ENCODE results near the gene PAPPA. TPM values are rescaled to one million over a fixed set of nuclear protein-coding genes. Genes with fewer than 3 reads are reported as not detected.
A peak's percentile ranks its signal among the peaks of the same experiment; 100 is the strongest.

PAPPA gene
- total RNA-seq, 4 donors from 2014 or later: 1.0 to 5.0 (median 2.8) TPM

DNA sequence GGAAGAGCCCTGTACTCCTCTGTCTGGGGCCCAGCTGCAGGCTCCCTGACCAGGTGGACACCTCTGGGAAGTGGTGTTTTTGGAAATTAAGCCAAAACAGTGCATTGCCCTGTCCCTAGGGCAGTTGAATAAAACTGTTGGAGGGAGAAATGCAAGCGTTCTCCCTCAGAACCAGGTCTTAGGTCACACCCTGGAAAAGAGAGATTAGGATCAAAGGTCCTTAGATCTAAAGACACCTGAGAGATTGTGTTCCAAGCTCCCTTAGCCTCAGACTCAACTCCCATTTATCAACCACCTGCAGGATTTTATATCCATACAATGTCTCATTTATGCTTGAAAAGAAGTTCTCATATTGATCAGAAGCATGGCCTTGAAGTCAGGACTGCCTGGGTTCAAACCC, 64.8 kb downstream of the PAPPA start:
- 75 to 92% methylated on average over 1 of the region's 1 CpG for WGBS, 2 donors
- DNase-seq: no peak
- intact Hi-C loops (cut with DNase I): no loop called here
- Histone ChIP-seq H3K4me3 (replicated peaks in 1 of 3) (no peak overlapping the region), H3K27me3 (no peaks in the 10 kb centered on the region), H3K36me3 (no peaks in the 10 kb centered on the region), H3K4me1 (peaks cover 0 to 4% of the 10 kb centered on the region in 2 donors), H3K27ac (no peak overlapping the region), H3K9me3 (no peaks in the 10 kb centered on the region)
- TF ChIP-seq, protein P1, sequence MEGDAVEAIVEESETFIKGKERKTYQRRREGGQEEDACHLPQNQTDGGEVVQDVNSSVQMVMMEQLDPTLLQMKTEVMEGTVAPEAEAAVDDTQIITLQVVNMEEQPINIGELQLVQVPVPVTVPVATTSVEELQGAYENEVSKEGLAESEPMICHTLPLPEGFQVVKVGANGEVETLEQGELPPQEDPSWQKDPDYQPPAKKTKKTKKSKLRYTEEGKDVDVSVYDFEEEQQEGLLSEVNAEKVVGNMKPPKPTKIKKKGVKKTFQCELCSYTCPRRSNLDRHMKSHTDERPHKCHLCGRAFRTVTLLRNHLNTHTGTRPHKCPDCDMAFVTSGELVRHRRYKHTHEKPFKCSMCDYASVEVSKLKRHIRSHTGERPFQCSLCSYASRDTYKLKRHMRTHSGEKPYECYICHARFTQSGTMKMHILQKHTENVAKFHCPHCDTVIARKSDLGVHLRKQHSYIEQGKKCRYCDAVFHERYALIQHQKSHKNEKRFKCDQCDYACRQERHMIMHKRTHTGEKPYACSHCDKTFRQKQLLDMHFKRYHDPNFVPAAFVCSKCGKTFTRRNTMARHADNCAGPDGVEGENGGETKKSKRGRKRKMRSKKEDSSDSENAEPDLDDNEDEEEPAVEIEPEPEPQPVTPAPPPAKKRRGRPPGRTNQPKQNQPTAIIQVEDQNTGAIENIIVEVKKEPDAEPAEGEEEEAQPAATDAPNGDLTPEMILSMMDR (IDR thresholded peaks at IDR 0.05): no peak
- no peak for TF ChIP-seq POLR2A (IDR thresholded peaks at IDR 0.05)

DNA sequence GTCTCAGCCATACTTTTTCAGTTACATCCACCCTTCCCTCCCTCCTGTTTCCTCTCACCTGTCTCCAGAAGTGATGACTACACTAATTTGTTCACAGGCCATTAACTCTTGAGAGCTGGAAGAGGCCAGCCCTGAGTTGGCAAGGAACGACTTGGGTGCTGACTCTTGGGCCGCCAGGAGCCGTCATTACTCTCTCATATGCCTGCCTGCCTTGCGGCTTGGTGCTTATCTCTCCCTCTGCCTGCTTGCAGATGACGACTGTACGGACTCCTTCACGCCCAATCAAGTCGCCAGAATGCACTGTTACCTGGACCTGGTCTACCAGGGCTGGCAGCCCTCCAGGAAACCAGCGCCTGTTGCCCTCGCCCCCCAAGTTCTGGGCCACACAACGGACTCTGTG, 66.1 kb downstream of the PAPPA start:
- 37 to 38% methylated on average over 11 of the region's 11 CpGs for WGBS, 2 donors
- TF ChIP-seq, protein P1 (IDR thresholded peaks at IDR 0.05): no peak
- no peak for TF ChIP-seq POLR2A (IDR thresholded peaks at IDR 0.05)
- Histone ChIP-seq H3K4me1 (peaks cover 0 to 4% of the 10 kb centered on the region in 2 donors), H3K9me3 (no peaks in the 10 kb centered on the region), H3K36me3 (no peaks in the 10 kb centered on the region), H3K27ac (peak overlapping the region; percentile 48 to 76 (median 73)), H3K27me3 (no peaks in the 10 kb centered on the region), H3K4me3 (replicated peaks in 1 of 3) (no peak overlapping the region)
- DNase-seq: peak; percentile 86 to 90
- intact Hi-C loops (cut with DNase I): no loop called here

DNA sequence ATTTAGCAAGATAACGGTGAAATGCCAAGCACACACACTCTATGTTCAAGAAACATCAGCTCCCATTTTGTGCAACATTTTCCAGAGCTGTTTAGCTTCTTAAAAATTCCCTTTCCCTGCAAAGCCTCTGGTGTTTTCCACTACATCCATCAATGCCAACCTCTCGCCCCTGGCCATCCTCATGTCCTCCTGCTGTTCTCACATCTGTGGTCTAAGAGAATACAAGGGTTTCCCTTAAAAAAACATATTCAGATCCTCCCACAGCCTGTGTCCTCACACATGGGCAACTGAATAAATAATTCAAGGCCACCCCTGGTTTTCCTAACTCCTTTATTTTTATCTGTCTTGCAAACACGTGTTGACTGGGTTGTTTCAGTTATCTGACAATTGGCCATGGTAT, 70.3 kb downstream of the PAPPA start:
- 67 to 84% methylated on average over 3 of the region's 3 CpGs for WGBS, 2 donors
- Histone ChIP-seq H3K4me3 (replicated peaks in 1 of 3) (no peak overlapping the region), H3K36me3 (no peaks in the 10 kb centered on the region), H3K27ac (no peak overlapping the region), H3K9me3 (no peaks in the 10 kb centered on the region), H3K27me3 (no peaks in the 10 kb centered on the region), H3K4me1 (peaks cover 0 to 4% of the 10 kb centered on the region in 2 donors)
- TF ChIP-seq, protein P1 (IDR thresholded peaks at IDR 0.05): no peak
- no peak for TF ChIP-seq POLR2A (IDR thresholded peaks at IDR 0.05)
- intact Hi-C loops (cut with DNase I): no loop called here
- no peak for DNase-seq

DNA sequence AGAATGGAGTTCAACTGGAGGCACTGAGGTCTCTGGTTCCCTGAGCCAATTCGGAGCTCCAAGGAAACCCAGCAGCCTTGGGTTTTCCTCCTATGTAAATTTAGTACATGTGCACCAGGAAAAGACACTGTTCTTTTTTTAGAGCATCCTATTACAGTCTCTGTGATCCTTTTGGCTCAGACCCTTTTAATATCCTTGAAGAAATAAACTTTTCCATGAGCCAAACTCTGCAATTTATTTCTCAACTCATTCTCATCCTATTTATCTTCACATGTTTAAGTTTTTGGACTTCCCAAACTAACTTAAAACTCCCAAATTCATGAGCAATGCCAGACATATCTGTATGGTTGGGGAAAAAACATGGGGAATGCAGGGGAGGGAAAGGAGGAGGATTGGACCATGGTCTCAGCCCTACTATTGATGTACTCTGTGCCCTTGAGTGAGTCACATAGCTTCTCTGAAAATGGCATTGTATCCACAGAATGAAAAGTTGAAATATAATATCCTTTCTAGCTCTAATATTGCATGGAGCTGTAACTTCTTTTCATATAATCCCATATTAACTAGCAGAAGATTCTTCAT, 76.6 kb downstream of the PAPPA start:
- no peak for DNase-seq
- Histone ChIP-seq H3K4me3 (replicated peaks in 1 of 3) (no peak overlapping the region), H3K36me3 (no peaks in the 10 kb centered on the region), H3K9me3 (no peaks in the 10 kb centered on the region), H3K4me1 (peaks cover 0 to 3% of the 10 kb centered on the region in 2 donors), H3K27ac (no peak overlapping the region), H3K27me3 (no peaks in the 10 kb centered on the region)
- 16 to 74% methylated on average over 1 of the region's 1 CpG for WGBS, 2 donors
- intact Hi-C loops (cut with DNase I): no loop called here
- TF ChIP-seq POLR2A (IDR thresholded peaks at IDR 0.05): no peak
- TF ChIP-seq, protein P1 (IDR thresholded peaks at IDR 0.05): no peak

DNA sequence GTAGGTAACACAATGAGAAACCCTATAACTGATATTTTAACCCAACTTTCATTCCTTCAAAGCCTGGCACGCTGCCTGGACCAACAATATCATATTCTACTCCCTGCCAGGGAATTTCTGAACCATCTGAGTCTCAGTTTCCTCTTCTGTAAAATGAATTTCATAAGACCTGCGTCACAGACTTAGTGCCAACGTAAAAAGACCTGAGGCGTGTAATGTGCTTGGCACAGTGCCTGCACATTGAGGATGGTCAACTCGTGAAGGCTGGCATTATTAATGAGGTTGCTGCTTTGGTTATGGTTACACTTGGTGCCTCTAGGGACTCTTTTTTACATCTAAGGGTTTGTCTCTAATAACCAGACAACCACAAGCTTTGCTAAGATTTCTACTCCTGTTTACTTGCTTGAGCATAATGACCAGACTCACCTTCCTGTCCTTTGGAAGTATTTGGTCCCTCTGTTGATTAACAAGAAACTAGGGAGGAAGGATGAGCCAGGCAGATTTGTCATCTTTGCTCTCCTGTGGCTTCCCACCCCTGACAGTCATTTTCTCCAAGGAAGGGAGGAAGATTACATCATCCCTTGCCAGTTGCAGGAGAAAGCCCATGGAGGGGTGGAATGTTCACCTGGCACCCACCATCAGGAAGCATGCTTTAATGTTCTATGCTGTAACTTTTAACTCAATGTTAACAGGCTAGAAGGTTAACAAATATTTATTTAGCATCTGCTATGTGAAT, 79.0 kb downstream of the PAPPA start:
- H3K4me3 ChIP-seq (replicated peaks in 1 of 3): no peak overlapping the region
- TF ChIP-seq, protein P1 (IDR thresholded peaks at IDR 0.05): no peak
- TF ChIP-seq POLR2A (IDR thresholded peaks at IDR 0.05): no peak
- no peaks in the 10 kb centered on the region for H3K9me3 ChIP-seq
- 52 to 56% methylated on average over 5 of the region's 5 CpGs for WGBS, 2 donors
- peak in 1 of 2 donors; percentile 10 for DNase-seq
- no peaks in the 10 kb centered on the region for H3K27me3 ChIP-seq
- intact Hi-C loops (cut with DNase I): no loop called here
- H3K36me3 ChIP-seq: no peaks in the 10 kb centered on the region
- no peak overlapping the region for H3K27ac ChIP-seq
- H3K4me1 ChIP-seq: peaks cover 0 to 3% of the 10 kb centered on the region in 2 donors
